Inferior parietal cortex (tissue), 1 donor: Measurements from ENCODE around the gene ARFGAP2.

ENCODE experiments used
- DNase-seq: peaks from one replicate; pipeline ENCODE4 v3.0.0-alpha.2; 2016; ENCODE audit errors: extremely low spot score

ARFGAP2 gene

DNA sequence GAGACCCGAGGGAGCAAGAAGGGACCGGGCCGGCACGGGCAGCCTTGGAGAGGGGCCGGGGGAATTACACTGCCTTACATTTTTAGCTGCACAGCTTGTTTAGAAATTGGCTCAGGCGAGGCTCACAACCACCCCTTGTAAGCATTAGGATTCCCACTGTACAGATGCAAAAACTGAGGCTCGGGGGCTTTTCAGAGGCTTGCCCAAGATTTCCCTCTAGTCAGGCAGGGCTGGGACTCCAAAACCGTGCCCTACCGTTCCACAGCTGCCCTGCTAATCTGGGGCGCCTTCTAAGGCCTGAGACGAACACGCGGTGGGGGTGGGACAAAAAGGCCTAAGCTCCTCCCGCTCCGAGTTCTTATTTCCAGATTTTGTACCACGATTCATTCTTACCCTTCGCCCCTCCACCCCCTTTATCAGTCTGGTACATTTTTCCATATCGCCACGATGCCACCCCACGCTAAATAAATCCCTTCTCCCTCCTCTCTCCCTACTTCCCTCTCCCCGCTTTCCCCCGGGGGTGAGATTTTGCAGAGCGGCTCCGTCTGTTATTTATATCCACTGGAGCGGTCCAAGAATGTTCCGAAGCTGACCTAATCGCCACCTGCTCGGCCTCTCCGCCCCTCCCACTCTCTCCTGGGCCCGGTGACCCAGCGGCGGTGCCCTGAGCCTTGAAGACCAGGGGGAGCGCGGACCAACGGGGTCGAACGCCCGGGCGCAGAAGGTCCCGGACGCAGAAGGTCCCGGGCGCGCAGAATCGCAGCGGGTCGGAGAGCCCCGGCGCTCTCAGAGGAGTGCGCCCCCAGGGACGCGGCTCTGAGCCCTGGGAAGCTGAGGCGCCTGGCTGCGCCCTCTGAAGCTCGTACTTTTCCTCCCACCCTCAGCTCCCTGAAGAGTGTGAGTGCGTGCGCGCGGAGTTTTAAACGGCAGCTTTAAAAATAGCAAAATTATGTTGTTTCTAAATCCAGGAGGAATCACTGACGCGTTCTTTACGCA is 10.3 kb upstream of the ARFGAP2 start:
- DNase-seq = no peak

DNA sequence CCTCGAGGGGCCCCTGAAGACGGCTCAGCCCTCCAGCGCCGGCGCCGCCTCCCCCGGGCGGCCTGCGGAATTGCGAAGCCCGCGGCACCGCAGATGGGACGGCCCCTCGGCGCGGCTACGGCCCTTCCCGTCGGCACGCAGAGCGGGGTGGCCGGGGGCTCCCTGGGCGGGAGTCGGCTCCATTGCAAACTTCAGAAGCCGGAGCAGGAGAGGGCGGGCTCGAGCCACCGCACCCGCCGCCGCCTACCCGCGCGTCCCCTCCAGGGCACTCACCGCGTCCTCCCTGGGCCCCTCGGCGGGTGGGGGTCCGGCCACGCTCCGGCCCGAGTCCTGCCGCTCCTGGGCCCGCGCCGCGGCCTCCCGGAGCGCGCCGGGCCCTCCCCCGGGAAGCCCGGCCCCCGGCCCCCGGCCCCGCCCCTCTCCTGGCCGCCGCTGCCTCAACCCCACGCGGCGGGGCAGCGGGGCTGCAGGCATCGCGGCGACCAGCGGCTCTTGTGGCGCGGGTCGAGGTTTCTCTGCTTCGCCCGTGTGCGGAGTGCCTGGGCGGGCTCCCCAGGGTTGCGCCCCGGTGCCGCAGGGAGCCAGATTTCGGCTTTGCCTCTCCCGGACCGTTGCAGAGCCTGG is 9.5 kb upstream of the ARFGAP2 start, which contains the start of gene PACSIN3:
Gene PACSIN3, minus strand, starts transcription at position 359 of the 624 bp plus-strand sequence. CDS start 3,707 bp downstream, outside the sequence.
- no peak for DNase-seq

DNA sequence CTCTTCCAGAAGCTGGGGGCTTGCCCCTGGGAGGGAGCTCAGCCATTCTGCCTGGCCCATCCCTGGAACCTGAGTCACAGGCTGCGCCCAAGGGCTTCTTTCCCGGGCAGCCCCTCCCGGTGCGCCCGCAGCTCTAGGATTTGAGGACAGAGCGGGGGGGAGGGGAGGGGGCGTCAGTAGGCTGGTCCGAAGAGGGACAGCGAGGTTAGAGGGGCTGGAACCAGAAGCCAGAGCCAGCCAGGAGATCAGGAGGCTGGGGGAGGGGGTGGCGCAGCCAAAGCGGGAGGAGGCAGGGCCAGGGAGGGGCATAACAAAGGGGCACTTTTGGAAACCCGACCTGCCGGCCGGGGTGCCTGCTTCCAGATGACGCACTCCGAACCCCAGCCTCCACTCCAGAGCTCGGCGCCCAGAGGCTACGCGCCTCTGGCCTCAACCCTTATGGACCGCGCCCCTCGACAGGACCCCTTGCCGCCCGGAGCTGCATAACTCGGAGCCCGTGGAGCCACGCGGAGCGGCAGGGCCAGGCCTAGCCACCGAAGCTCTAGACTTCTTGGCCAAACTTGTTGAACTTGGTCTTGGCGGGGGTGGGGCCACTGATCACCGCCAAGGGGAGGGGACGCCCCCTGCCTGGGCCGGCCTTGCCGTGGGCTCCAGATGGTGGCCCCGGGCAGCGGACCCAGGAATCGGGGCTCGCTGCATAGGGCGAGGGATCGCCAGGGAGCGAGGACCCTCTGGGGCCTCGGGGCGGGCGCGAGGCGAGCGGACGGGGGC is 8.8 kb upstream of the ARFGAP2 start:
- no peak for DNase-seq

DNA sequence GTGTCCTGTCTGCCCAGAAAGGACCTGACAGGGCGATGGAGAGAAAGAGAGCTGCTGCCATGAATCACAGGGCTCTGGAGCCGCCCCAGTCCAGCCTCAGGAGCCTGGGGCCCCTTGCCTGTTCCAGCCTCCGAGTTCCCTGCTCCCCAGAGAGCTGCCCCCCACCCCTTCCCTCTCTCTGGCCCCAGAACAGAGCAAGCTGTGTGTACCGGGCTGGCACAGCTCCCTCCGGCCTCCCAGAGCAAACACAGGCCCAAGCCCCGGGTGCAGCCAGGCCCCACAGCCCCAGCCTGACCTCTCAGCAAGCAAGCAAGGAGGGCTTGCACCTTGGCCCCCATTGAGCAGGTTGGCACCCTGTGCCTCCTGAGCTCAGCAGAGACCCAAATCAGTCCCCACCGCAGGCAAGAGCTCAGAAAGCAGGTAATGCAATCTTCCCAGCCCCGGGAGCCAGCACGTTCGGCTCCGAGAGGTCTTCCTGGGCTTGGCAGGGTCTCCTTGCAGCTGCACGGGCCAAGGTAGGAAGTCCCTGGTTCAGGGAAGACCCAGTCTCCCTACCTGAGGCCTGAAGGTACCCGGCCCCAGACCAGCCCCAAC is 8.1 kb upstream of the ARFGAP2 start:
- peak; percentile 56 for DNase-seq

DNA sequence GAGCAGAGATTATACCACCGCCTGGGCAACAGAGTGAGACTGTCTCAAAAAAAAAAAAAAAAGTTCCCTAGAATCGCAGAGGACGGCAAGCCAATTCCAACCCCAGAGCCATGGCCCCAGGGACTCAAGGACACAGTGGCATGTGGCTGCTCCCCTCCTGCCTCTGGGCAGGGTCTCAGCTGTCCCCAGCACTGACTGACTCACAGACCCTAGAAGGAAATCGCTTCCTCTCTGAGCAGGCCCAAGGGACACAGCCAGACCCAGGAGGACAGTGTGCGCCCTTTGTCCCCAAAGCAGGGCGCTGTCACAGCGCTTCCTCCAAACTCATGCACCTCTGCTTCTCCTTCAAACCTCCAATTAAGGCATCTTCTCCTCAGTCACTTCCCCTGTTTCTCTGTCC is 7.3 kb upstream of the ARFGAP2 start:
- no peak for DNase-seq

DNA sequence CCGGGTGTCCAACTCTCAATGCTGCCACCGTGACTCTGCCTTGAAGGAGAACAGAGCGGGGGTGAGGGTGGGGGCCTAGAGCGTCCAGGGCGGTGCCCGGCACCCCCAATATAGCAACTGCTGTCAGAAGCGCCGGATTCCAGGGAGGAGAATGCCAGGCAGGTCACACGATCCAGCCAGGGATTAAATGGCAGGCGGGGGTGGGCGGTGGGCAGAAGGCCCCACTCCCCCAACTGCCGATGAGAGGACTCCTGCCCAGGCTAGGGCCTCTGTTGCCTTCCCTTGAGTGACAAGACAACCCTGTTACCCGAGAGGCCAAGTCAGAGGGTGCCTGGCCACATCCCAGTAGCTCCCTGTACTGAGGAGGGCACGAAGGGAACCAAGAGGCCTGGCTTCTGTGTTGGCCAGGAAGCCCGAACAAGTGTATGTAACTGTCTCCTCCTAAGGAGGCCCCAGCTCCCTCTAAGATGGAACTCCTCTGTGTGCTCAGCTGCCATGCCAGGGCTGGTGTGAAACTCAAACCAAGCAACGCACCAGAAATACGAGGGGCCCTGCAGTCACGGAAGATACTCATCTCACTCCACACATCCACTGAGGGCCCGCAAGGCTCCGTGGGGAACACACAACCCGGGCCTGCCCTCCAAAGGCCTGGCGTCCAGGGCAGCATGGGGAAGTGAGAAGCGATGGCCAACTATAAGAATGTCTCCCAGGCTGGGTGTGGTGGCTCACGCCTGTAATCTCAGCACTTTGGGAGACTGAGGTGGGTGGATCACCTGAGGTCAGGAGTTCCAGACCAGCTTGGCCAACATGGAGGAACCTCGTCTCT is 6.6 kb upstream of the ARFGAP2 start:
- no peak for DNase-seq

DNA sequence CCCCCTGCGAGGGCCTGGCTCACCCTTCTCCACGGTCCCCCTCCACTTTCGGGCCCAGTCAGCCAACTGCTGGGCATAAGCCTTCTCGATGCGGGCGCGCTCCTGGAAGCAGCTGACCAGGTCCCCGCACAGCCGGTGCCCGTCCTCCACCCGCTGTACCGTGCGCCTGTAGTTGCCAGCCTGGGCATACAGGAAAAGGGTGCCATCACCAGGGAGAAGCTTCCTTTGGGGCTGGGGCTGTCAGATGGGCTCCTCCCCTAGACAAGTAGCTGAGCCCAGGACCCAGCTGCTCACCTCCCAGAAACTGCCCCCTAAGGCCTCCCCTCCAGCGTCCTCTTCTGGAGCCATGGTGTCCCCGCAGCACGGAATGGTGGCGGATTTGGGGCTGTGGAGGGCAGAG is 5.7 kb upstream of the ARFGAP2 start:
- no peak for DNase-seq

DNA sequence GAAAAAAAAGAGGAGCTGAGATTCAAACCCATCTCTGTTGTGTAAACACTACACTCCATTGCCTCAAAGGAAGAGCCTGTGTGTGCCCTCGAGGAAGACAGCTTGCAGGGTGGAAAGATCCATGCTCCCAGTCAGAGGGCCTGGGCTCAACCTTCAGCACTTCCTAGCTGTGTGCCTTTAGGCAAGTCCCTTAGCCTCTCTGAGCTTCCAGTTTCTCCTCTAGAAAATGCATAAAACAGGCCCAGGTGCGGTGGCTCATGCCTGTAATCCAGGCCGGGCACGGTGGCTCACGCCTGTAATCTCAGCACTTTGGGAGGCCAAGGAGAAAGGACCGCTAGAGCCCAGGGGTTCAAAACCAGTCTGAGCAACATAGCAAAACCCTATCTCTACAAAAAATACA is 4.6 kb upstream of the ARFGAP2 start:
- DNase-seq = no peak

DNA sequence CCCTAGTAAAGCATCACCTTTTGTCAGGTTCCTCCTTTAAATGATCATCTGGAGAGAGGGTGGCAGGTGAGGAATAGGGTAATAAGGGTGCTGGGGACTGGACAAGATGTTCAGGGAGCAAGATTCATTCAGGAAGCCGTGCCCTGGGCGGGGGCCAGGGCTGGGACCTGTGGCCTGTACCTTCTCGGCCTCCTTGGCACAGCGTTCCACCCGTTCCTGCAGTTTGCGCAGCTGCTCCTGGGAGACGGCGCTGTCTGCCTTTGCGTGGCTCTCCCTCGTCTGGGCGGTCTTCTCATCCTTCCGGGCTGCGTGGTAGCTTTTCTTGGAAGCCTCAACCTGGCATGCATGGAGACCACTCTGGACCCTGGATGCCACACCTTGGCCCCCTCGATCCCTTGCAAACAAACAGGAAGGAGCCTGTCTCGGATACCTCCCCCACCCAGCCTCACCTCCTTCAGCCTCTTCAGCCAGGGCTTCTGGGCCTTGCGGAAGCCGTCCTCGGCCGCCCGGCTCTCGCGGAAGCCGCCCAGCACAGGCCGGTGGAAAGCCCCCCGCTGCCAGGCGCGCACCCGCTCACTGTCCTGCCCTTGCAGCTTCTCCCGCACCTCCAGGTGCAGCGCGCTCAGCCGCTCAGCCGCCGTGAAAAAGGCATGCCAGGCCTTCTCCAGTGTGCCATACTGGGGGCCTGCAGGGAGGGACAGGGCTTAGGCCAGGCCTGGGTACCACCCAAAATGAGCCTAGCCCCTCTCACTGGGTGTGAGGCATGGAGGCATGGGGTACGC is 3.5 kb upstream of the ARFGAP2 start:
- DNase-seq = no peak

DNA sequence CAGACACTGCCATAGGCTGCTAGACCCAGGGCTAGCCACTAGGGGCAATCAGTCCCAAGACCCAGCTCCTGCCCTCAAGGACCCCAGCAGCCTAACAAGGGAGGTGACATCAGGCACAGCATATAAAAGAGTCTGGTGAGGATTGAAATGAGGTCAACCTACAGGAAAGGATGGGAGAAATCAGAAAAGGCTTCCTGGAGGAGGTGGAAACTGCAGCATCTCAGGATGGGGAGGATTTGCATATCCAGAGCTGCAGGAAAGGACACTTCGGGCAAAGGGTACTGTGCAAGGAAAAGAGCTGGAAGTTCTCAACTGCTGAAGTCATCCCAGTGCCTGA is 2.9 kb upstream of the ARFGAP2 start:
- no peak for DNase-seq

DNA sequence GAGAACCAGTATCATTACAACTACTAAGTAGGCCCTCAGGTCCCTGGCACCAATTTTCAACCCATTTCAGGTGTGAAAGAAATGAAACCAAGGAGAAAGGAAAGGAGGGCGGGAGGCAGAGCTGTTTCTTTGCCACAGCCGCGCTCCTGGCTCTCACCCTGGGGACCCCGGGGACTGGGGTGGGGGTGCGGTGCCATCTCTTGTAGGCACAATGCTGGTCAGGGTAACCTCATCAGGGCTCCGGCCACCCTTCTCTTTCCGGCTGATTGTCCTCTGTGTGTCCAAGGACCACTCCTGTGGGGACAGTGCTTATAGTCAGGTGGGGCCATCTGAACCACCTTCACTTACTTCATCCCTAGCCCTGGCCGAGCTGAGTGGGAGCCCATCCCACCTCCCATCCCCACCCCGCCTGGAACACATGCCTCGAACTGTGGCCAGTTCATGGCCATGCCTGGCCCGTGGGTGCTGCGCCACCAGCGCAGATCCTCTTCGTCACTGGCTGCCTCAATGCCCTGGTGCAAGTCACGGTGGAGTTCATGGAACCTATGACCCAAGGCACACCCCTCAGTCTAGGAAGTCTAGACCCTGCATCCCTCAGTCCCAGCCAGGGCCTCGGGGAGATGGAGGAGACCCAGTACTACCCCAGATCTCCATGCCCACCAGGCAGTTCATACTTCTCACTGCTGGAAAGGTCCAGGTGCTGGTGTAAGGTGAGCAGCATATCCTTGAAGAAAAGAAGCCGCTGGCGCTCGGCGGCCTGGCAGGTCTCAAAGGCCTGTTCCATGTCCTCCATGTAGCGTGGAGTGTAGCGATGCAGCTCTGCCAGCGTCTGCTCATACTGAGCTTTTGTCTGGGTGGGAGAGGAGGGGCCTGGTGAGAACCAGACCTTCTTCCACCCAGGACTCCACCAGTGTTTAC is 2.3 kb upstream of the ARFGAP2 start:
- no peak for DNase-seq

DNA sequence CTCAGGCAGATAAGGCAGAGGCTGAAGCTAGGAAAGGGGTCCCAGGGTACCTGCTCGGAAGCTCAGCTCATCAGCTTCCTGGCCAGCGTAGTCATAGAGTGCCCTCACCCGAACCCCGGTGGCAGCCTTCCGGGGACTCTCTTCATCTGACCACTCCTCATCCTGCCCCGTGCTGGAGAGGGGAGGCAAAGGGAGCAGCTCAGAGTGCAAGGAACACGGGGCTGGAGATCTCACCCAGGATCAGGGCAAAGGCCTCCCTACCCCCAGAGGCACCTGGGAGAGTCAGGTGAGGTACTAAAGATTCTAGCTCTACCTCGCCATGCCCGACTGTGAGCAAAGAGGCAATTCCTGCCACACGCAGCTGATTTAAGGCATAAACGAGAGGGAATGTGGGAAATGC is 1.6 kb upstream of the ARFGAP2 start:
- DNase-seq = no peak

DNA sequence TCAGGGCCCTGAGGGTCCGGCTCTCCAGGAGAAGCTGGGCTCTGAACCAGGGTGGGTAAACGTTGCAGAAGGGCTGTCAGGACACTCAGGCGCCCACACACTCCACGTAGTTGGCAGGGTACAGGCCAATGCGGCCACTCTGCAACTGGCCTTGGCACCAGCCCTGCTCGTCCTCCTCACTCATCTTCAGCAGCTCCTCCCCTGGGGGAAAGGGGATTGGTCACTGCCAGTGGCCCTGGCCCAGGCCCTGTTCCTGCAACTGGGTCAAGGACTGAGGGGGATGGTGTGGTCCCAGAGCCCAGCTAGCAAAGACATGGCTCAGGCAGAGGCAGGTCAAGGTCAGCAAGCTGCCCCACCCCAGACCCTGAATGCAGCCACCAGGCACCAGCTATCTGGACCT is 1.2 kb upstream of the ARFGAP2 start:
- no peak for DNase-seq

DNA sequence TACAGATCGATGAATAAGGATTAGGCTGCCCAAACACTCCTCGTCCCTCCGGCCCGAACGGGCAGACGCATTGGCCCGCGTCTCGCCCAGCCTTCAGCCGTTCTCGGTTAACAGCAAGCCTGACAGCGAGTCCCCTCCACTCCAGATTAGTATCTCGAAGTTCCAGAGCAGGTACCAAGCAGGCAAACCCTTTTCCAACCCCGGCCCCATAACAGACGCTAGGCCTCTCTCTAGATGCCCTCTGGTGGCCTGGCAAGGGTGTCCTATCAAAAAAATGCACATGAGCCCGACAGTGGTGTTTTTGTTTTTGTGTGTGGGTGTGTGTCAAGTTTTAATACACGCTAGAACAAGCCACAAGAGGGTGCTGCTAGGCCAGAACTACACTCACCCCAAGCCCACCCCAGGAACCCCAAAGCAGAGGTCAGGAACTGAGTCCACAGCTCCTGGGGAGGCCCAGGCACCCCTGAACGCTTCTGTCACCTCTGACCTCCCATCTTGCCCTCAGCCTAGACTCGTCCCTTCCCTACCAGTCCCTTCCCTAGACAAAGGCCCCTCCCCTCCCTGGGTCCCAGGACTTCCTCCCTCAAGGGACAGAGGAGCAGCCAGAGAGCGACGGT is 658 bp upstream of the ARFGAP2 start:
- peak; percentile 85 for DNase-seq

DNA sequence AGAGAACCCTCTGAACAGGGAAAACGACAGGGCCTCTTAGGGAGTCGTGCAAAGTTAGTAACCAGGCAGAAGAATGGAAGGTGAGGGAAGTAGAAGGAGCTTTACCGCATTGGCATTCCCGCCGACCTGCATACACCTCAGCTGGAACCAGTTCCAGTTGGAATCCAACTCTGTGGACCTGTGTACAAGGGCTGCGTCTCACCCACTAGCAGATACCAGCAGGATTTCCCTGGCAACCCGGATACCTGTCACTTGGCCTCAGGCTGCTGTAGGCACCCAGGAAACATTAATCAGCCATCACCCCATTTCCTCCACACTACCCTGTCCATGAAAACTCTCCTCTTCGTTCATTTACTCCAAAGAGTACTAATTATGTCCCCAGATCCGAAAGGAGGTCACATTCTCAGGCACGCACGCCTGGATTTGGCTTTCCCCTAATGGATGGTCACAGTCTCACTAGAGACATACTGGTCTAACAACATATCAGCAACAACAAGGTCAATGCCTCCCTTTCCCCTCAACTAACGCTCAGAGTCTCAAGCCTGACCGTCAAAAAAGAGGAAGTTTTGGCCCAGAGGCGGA is 842 bp downstream of the ARFGAP2 start:
- no peak for DNase-seq

DNA sequence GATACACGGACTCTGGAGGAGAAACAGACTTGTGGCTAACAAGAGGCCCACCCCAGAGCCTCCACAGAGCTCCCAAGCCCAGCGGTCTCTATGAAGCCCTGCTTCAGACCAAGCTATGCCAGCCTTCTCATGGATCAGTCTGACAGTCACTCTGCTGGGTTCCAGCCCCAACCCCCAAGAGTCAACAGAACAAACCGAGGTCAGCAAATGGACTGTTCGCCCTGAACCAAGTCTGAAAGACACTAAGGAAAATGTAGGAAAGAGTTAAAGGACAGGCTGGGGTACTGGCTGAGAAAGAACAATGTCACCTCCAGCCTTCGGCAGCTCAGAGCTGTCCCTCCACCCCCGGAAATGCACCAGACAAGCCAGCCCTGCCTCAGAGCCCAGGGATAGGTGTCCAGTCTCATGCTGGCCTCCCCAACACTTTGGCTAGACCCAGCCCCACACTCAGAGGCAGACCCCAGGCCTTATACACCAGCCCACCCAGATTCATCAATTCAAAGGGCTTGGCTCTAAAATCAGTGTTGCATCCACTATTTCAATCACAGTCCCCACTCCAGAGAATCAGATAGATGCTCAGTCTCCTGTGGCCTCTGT is 3.8 kb downstream of the ARFGAP2 start:
- DNase-seq = no peak

DNA sequence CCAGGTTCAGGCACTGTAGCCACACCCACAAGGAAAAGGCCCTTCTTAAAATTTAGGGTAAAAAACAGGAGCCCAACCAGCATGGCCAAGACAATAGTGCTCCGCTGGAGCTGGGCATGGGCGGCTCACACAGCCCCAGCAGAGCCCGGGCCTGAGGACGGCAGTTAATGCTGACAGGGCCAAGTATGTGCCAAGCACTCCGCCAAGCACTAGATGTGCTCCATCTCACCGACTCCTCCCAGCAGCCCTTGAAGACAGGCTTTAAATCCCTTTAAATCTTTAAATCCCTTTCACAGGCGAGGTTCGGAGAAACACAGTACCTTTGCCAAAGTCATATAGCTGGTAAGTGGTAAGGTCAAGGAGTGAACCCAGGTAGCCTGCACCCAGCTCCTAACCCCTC is 4.8 kb downstream of the ARFGAP2 start:
- no peak for DNase-seq
